GM18517 (cell line): ENCODE measurements around the gene SPRR2F.

ENCODE experiments used
- ATAC-seq: cut with Tn5 transposase; IDR thresholded peaks from one replicate; pipeline ENCODE4 v1.9.1; 2021; ENCODE audit warnings: mild to moderate bottlenecking, moderate library complexity; ENCODE audit not compliant: unreplicated experiment

Gene SPRR2F

GRCh38 chr1:153081736-153082135, 31.6 kb downstream of the SPRR2F start:
- ATAC-seq, result no peak

- ATAC-seq, result no peak
Observed at GRCh38 chr1:153072806-153073726, 40.2 kb downstream of the SPRR2F start.

GRCh38 chr1:153071511-153071910, 41.8 kb downstream of the SPRR2F start, which contains the start of gene SPRR2B:
TSS of gene SPRR2B (minus strand) at chr1:153071611. CDS start at chr1:153070839, 772 bp downstream.
- ATAC-seq, result no peak

- no peak for ATAC-seq
Observed at GRCh38 chr1:153070243-153070642, 43.1 kb downstream of the SPRR2F start.
